ENCODE results near the gene DOCK1.

DOCK1 gene

GRCh38 chr10:127313996-127314700, 408.9 kb downstream of the DOCK1 start:
- H3K36me3 ChIP-seq (ENCODE audit: insufficient read depth, low read length) = no peaks in the 10 kb centered on the region
- H3K9me3 ChIP-seq (ENCODE audit: control insufficient read depth, insufficient read depth, low read length) = no peaks in the 10 kb centered on the region
- H3K9ac ChIP-seq (ENCODE audit: low read depth, low read length) = no peak overlapping the region
- no peaks in the 10 kb centered on the region; the same call in 1 of the 2 replicates for H3K4me1 ChIP-seq (ENCODE audit: insufficient read depth, low read length)

DNA sequence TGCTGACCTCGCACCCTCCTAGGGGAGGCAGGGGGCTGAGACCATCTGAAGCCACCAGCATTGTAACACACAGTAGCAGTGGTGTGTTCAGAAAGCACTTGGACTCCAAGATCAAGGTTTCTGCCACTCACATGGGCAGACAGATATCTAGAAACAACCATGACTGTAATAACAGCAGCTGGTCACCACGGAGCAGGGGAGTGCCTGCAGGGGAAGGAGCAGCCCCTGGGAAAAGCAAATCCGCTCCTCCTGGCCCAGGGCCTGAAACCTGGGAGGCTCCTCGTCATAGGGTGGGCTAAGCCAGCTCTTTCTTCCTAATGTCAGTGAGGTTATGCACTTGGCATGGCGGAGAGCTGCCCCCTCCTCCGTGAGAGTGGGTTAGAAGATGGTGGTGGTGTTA, 409.6 kb downstream of the DOCK1 start:
- Histone ChIP-seq H3K36me3 (ENCODE audit: insufficient read depth, low read length) (no peaks in the 10 kb centered on the region), H3K4me1 (ENCODE audit: insufficient read depth, low read length) (no peaks in the 10 kb centered on the region; the same call in 1 of the 2 replicates), H3K9me3 (ENCODE audit: control insufficient read depth, insufficient read depth, low read length) (no peaks in the 10 kb centered on the region), H3K9ac (ENCODE audit: low read depth, low read length) (no peak overlapping the region)

DNA sequence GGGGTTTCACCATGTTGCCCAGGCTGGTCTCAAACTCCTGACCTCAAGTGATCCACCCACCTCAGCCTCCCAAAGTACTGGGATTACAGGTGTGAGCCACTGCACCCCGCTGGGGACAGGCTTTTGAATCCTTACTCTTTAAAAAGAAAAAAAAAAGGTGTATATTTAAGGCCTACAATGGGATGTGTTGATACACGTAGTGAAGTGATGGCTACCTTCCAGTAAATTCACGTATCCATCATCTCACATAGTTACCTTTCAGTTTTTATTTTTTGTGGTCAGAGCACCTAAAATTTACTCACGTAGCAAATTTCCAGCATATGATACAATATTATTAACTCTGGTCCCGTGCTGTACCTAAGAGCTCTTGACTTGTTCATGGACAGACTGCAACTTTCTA, 410.7 kb downstream of the DOCK1 start:
- Histone ChIP-seq H3K9me3 (ENCODE audit: control insufficient read depth, insufficient read depth, low read length) (no peaks in the 10 kb centered on the region), H3K9ac (ENCODE audit: low read depth, low read length) (no peak overlapping the region), H3K36me3 (ENCODE audit: insufficient read depth, low read length) (no peaks in the 10 kb centered on the region), H3K4me1 (ENCODE audit: insufficient read depth, low read length) (no peaks in the 10 kb centered on the region; the same call in 1 of the 2 replicates)

DNA sequence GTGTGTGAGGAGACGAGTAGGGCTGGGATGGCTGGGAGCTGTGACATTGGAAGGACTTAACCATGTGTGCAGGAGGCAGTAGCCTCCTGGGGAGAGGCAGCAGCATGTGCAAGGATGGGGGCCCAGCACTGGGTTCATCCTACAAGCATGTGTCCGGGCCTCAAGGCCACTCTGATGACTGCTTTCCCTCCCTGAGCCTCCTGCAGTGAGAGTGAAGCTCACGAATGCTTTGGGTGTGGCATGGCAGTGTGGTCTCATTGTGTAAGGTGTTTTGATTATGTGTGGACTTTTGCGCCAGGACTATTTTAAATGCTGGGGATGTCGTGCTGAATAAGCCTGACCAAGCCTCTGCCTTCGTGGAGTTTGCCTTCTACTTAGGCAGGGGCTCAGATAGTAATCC, 413.2 kb downstream of the DOCK1 start:
- H3K9me3 ChIP-seq (ENCODE audit: control insufficient read depth, insufficient read depth, low read length) = no peaks in the 10 kb centered on the region
- no peaks in the 10 kb centered on the region for H3K4me1 ChIP-seq (ENCODE audit: insufficient read depth, low read length)
- no peak overlapping the region for H3K9ac ChIP-seq (ENCODE audit: low read depth, low read length)
- H3K36me3 ChIP-seq (ENCODE audit: insufficient read depth, low read length) = no peaks in the 10 kb centered on the region

DNA sequence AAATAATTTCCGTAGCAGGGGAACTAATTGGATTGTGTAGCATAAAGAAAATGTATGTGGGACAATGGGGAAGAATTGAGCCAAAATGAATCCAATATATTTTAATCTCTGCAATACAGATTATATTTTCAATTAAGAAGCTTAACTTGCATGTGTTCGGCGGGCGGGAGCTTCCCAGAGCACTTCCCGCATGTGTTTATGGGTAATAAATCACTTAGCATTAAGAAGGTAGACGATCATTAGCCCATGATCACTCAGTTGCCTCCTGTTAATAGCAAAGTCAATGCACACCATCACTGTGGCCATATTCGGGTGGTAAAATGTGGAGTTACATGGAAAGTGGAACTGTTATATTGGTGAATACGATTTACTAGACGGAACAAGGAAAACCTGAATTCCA, 414.0 kb downstream of the DOCK1 start:
- H3K4me1 ChIP-seq (ENCODE audit: insufficient read depth, low read length) = no peaks in the 10 kb centered on the region
- no peak overlapping the region for H3K9ac ChIP-seq (ENCODE audit: low read depth, low read length)
- no peaks in the 10 kb centered on the region for H3K36me3 ChIP-seq (ENCODE audit: insufficient read depth, low read length)
- H3K9me3 ChIP-seq (ENCODE audit: control insufficient read depth, insufficient read depth, low read length) = no peaks in the 10 kb centered on the region

DNA sequence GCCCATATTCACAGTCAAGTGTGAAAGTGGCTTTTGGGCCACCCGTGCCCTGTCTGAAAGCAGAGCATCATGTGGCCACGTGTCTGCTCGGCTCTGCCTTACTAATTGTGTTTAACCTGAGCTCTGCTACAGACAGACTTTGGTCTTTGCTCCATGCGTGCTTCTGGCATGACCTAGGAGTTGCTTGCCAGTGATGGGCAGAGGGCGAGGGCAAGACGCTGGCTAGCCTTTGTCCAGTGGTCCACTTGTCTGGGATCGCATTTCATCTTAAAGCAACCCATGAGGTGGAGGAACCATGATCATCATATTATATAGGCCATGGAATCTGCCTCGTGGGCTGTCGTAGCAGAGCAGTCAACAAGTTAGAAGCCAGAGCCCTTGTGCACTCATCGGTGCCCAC, 414.5 kb downstream of the DOCK1 start:
- Histone ChIP-seq H3K9me3 (ENCODE audit: control insufficient read depth, insufficient read depth, low read length) (no peaks in the 10 kb centered on the region), H3K36me3 (ENCODE audit: insufficient read depth, low read length) (no peaks in the 10 kb centered on the region), H3K9ac (ENCODE audit: low read depth, low read length) (no peak overlapping the region), H3K4me1 (ENCODE audit: insufficient read depth, low read length) (no peaks in the 10 kb centered on the region)

GRCh38 chr10:127320176-127320575, 414.9 kb downstream of the DOCK1 start:
- no peak overlapping the region for H3K9ac ChIP-seq (ENCODE audit: low read depth, low read length)
- no peaks in the 10 kb centered on the region for H3K36me3 ChIP-seq (ENCODE audit: insufficient read depth, low read length)
- H3K4me1 ChIP-seq (ENCODE audit: insufficient read depth, low read length) = no peaks in the 10 kb centered on the region
- H3K9me3 ChIP-seq (ENCODE audit: control insufficient read depth, insufficient read depth, low read length) = no peaks in the 10 kb centered on the region

DNA sequence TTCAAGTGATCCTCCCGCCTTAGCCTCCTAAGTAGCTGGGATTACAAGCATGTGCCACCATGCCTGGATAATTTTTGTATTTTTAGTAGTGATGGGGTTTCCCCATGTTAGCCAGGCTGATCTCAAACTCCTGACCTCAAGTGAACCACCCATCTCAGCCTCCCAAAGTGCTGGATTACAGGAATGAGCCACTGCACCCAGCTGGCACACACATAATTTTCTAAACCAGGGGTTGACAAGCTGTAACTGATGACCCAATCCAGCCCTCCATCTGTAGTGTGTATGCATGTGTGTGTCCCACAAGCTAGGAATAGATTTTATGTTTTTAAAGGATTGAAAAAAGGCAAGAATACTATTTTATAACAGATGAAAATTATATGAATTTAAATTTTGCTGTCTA, 417.1 kb downstream of the DOCK1 start:
- H3K9ac ChIP-seq (ENCODE audit: low read depth, low read length) = no peak overlapping the region
- H3K36me3 ChIP-seq (ENCODE audit: insufficient read depth, low read length) = no peaks in the 10 kb centered on the region
- H3K9me3 ChIP-seq (ENCODE audit: control insufficient read depth, insufficient read depth, low read length) = no peaks in the 10 kb centered on the region
- H3K4me1 ChIP-seq (ENCODE audit: insufficient read depth, low read length) = no peaks in the 10 kb centered on the region

- Histone ChIP-seq H3K9ac (ENCODE audit: low read depth, low read length) (no peak overlapping the region), H3K4me1 (ENCODE audit: insufficient read depth, low read length) (no peaks in the 10 kb centered on the region), H3K36me3 (ENCODE audit: insufficient read depth, low read length) (no peaks in the 10 kb centered on the region), H3K9me3 (ENCODE audit: control insufficient read depth, insufficient read depth, low read length) (no peaks in the 10 kb centered on the region)
Observed at GRCh38 chr10:127325506-127325905, 420.3 kb downstream of the DOCK1 start.

DNA sequence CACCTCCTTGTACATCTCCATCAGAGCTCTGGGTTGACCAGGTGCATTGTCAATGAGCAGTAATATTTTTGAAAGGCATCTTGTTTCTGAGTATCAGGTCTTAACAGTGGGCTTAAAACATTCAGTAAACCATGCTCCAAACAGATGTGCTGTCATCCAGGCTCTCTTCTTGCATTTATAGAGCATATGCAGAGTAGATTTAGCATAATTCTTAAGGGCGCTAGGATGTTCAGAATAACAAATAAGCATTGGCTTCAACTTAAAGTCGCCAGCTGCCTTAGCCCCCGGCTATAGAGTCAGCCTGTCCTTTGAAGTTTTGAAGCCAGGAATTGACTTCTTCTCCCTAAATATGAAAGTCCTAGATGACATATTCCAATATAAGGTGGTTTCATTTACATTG, 421.7 kb downstream of the DOCK1 start:
- Histone ChIP-seq H3K36me3 (ENCODE audit: insufficient read depth, low read length) (no peaks in the 10 kb centered on the region), H3K4me1 (ENCODE audit: insufficient read depth, low read length) (no peaks in the 10 kb centered on the region), H3K9me3 (ENCODE audit: control insufficient read depth, insufficient read depth, low read length) (no peaks in the 10 kb centered on the region), H3K9ac (ENCODE audit: low read depth, low read length) (no peak overlapping the region)

- Histone ChIP-seq H3K36me3 (ENCODE audit: insufficient read depth, low read length) (no peaks in the 10 kb centered on the region), H3K9ac (ENCODE audit: low read depth, low read length) (no peak overlapping the region), H3K9me3 (ENCODE audit: control insufficient read depth, insufficient read depth, low read length) (no peaks in the 10 kb centered on the region), H3K4me1 (ENCODE audit: insufficient read depth, low read length) (no peaks in the 10 kb centered on the region)
Observed at GRCh38 chr10:127331696-127332095, 426.5 kb downstream of the DOCK1 start.

GRCh38 chr10:127332631-127333030, 427.4 kb downstream of the DOCK1 start:
- Histone ChIP-seq H3K9me3 (ENCODE audit: control insufficient read depth, insufficient read depth, low read length) (no peaks in the 10 kb centered on the region), H3K9ac (ENCODE audit: low read depth, low read length) (no peak overlapping the region), H3K4me1 (ENCODE audit: insufficient read depth, low read length) (no peaks in the 10 kb centered on the region), H3K36me3 (ENCODE audit: insufficient read depth, low read length) (no peaks in the 10 kb centered on the region)

DNA sequence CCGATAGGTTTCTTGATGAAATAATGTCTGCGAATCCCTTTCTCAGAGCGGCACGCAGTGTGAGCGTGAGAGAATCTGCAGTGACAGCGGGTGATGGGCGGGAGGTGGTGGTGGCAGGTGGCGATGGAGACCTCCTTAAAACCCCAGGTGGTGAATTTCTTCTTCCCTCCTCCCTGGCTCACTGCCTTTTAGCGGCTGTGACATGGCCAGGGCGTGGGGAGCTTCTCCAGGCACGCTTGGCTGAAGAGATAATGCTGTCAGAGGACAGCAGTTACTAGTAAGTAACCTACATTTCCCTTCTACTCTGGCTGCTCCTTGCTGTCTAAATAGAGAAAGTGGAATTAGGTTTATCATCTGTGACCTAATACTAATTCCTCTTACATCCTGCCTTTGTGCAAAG, 432.6 kb downstream of the DOCK1 start:
- Histone ChIP-seq H3K9me3 (ENCODE audit: control insufficient read depth, insufficient read depth, low read length) (no peaks in the 10 kb centered on the region), H3K4me1 (ENCODE audit: insufficient read depth, low read length) (no peaks in the 10 kb centered on the region), H3K9ac (ENCODE audit: low read depth, low read length) (no peak overlapping the region), H3K36me3 (ENCODE audit: insufficient read depth, low read length) (no peaks in the 10 kb centered on the region)

- Histone ChIP-seq H3K9me3 (ENCODE audit: control insufficient read depth, insufficient read depth, low read length) (no peaks in the 10 kb centered on the region), H3K9ac (ENCODE audit: low read depth, low read length) (no peak overlapping the region), H3K4me1 (ENCODE audit: insufficient read depth, low read length) (no peaks in the 10 kb centered on the region), H3K36me3 (ENCODE audit: insufficient read depth, low read length) (no peaks in the 10 kb centered on the region)
Observed at GRCh38 chr10:127338399-127339110, 433.3 kb downstream of the DOCK1 start.

DNA sequence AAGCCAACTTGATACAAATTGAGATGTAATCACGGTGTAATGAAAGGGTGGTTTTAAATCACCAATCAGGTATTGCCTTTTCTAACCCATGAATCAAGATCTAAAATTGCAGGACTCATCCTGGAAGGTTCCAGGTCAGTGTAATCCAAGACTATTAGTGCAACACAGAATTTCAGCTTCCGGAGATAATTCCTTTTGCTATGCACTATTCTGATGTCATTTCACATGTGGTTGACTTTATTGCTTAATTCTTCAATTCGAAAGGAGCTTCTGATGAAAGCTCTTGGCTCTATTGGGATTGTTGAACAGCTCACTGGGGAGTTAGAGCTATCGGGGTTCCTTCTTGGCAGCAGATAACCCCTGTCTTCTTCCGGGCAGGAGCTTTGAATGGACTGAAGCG, 438.6 kb downstream of the DOCK1 start:
- H3K36me3 ChIP-seq (ENCODE audit: insufficient read depth, low read length) = 0 out of 2 replicates have a peak, but pooled peaks cover 5% of the 10 kb centered on the region
- no peak overlapping the region for H3K9ac ChIP-seq (ENCODE audit: low read depth, low read length)
- H3K9me3 ChIP-seq (ENCODE audit: control insufficient read depth, insufficient read depth, low read length) = no peaks in the 10 kb centered on the region
- H3K4me1 ChIP-seq (ENCODE audit: insufficient read depth, low read length) = 0 out of 2 replicates have a peak, but pooled peaks cover 3% of the 10 kb centered on the region
